Stimulated activated CD4-positive, alpha-beta T cell treated with anti-CD3 and anti-CD28 coated beads, Interleukin-1b, Interleukin-23, amount 100 ng/mL, for 1 hour (primary cell): ENCODE data around the gene SWT1.

Experiments used
- DNase-seq, 2 donors: peaks; one replicate each; pipeline ENCODE4 v3.0.0-alpha.2; 2020; ENCODE audit warnings: low read depth in 2 of 2

Gene SWT1

GRCh38 chr1:185156854-185157598 lies at the start of gene SWT1, which contains the start of gene TRMT1L:
Gene SWT1 (plus strand): TSS chr1:185157167. CDS start chr1:185160842, 3,675 bp downstream.
Gene TRMT1L (minus strand): TSS chr1:185156953. CDS start chr1:185156712, 241 bp downstream.
- DNase-seq = peak; percentile 90 to 95

- no peak for DNase-seq
These were observed 48.6 kb upstream of the SWT1 start for GRCh38 chr1:185108321-185108720.

GRCh38 chr1:185110145-185110544 lies 46.8 kb upstream of the SWT1 start:
- no peak for DNase-seq

- DNase-seq = no peak
These were observed 45.1 kb upstream of the SWT1 start for GRCh38 chr1:185111873-185112272.

- no peak for DNase-seq
These were observed 44.6 kb upstream of the SWT1 start for GRCh38 chr1:185112356-185112755.

GRCh38 chr1:185129708-185130107 lies 27.3 kb upstream of the SWT1 start:
- DNase-seq = no peak

- DNase-seq = no peak
These were observed 24.4 kb upstream of the SWT1 start for GRCh38 chr1:185132534-185132933.

GRCh38 chr1:185137896-185138545 lies 18.9 kb upstream of the SWT1 start:
- no peak for DNase-seq

- no peak for DNase-seq
These were observed 17.7 kb upstream of the SWT1 start for GRCh38 chr1:185139246-185139645.

GRCh38 chr1:185144233-185144632 lies 12.7 kb upstream of the SWT1 start:
- DNase-seq = no peak

- no peak for DNase-seq
These were observed 5.8 kb upstream of the SWT1 start for GRCh38 chr1:185151215-185151614.

GRCh38 chr1:185152187-185152767 lies 4.7 kb upstream of the SWT1 start:
- DNase-seq = no peak

GRCh38 chr1:185154912-185155513 lies 2.0 kb upstream of the SWT1 start:
- DNase-seq = no peak

- DNase-seq = no peak
These were observed 1.2 kb upstream of the SWT1 start for GRCh38 chr1:185155600-185156287.

GRCh38 chr1:185156288-185156853 lies 596 bp upstream of the SWT1 start:
- no peak for DNase-seq

GRCh38 chr1:185157599-185158412 lies 839 bp downstream of the SWT1 start:
- no peak for DNase-seq

GRCh38 chr1:185158800-185159199 lies 1.8 kb downstream of the SWT1 start:
- DNase-seq = no peak

- no peak for DNase-seq
These were observed 3.0 kb downstream of the SWT1 start for GRCh38 chr1:185159966-185160365.

GRCh38 chr1:185162491-185162890 lies 5.5 kb downstream of the SWT1 start:
- DNase-seq = no peak

GRCh38 chr1:185166106-185166505 lies 9.1 kb downstream of the SWT1 start:
- DNase-seq = no peak
